ENCODE measurements around the gene ROCK2.

The ROCK2 gene

GRCh38 chr2:11312770-11313471 lies 31.5 kb downstream of the ROCK2 start:
- DNase-seq (ENCODE audit: low read depth in 1 of 2, low spot score in 1 of 2) = no peak

GRCh38 chr2:11311543-11311942 lies 32.9 kb downstream of the ROCK2 start:
- no peak for DNase-seq (ENCODE audit: low read depth in 1 of 2, low spot score in 1 of 2)

DNA sequence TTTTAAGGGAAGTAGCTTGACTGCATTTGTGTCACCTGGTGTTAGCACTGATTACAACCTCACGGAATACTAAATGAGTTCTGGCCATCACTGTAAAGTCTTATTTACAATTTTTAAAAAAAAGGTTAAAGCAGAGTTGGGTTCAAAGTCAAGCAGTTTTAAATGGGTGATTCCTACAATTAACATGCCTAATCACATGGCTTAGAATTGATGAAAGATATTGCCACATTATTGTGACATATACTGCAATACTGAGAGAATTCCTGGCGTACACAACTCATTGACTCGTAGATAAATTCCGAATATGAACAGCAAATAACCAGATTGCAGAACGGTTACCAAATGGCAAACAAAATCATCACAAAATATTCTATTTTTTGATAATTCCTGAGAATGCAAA lies 34.2 kb downstream of the ROCK2 start:
- DNase-seq (ENCODE audit: low read depth in 1 of 2, low spot score in 1 of 2) = no peak

- DNase-seq (ENCODE audit: low read depth in 1 of 2, low spot score in 1 of 2) = no peak
Measured at GRCh38 chr2:11309706-11310105, 34.7 kb downstream of the ROCK2 start.

GRCh38 chr2:11307764-11308415 lies 36.5 kb downstream of the ROCK2 start:
- no peak for DNase-seq (ENCODE audit: low read depth in 1 of 2, low spot score in 1 of 2)

DNA sequence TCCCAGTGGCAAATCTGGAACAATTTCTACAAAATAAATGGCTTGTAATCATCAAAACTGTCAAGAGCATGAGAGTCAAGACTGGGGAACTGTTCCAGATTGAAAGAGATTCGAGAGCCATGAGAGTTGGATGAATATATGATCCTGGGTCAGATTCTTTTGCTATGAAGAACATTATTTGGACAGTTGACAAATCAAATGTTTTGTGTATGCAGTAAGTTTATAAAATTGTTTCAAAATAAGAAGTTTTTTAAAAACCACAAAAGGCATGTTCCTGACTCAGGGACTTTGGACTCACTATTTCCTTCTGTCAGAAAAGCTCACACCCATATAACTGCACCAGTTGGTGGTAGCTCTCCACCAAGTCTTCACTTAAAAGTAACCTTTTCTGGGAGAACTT lies 38.5 kb downstream of the ROCK2 start:
- no peak for DNase-seq (ENCODE audit: low read depth in 1 of 2, low spot score in 1 of 2)

GRCh38 chr2:11305338-11305737 lies 39.1 kb downstream of the ROCK2 start:
- no peak for DNase-seq (ENCODE audit: low read depth in 1 of 2, low spot score in 1 of 2)

DNA sequence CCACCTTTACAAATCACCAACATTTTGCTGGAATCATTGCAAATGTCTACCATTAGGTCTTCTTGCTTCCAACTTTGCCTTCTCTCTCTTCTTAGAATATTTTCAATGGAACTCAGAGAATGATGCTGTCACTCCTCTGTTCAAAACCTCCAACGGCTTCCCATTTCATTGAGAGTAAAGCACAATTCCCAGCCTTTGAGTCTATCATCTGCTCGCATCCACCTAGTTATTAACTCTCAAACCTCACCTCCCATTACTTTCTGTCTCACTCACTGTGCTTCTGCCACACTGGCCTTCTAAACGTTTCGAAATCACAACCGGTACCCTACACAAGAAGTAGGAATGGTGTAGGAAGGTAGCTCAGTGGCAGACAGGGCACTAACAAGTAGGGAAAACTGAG lies 40.0 kb downstream of the ROCK2 start:
- no peak for DNase-seq (ENCODE audit: low read depth in 1 of 2, low spot score in 1 of 2)

GRCh38 chr2:11303290-11304013 lies 41.0 kb downstream of the ROCK2 start:
- DNase-seq (ENCODE audit: low read depth in 1 of 2, low spot score in 1 of 2) = no peak

DNA sequence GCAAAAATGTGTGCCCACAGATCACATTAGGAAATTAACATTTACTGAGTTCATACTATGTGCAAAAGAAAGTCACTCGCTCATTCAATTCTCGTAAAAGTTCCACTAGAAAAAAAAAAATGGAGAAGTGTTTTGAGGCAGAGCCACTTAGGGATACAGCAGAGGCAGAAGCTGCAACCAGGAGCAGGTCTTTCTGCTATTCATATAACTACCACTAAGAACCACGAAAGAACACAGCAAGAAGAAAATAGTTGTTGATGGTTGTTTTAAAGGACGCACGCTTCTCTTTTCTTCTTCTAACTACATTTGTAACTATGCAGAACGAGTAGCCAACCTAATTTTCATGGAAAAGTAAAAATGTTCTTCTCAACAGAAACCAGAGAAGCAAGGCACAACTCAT lies 45.0 kb downstream of the ROCK2 start:
- no peak for DNase-seq (ENCODE audit: low read depth in 1 of 2, low spot score in 1 of 2)

GRCh38 chr2:11298592-11298991 lies 45.8 kb downstream of the ROCK2 start:
- DNase-seq (ENCODE audit: low read depth in 1 of 2, low spot score in 1 of 2) = no peak

DNA sequence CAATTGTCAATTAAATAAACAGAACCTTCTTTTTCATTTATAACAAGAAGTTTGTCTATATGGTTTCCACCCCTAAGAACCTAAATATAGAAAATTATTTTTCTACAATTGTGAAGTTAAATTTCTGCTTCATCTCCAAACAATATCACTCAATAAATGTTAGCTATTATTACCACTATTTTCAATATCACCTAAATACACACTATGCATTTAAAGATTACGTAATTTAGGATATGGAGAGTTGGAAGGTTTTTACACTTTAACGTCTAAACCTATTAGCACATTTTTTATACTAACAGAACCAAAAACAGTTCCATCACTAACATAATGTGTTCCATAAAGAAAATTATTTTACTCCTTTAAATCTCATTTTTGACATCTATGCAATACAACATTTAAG lies 48.0 kb downstream of the ROCK2 start:
- no peak for DNase-seq (ENCODE audit: low read depth in 1 of 2, low spot score in 1 of 2)

GRCh38 chr2:11292464-11293255 lies 51.8 kb downstream of the ROCK2 start:
- DNase-seq (ENCODE audit: low read depth in 1 of 2, low spot score in 1 of 2) = no peak

- DNase-seq (ENCODE audit: low read depth in 1 of 2, low spot score in 1 of 2) = no peak
Measured at GRCh38 chr2:11290713-11291112, 53.7 kb downstream of the ROCK2 start.

DNA sequence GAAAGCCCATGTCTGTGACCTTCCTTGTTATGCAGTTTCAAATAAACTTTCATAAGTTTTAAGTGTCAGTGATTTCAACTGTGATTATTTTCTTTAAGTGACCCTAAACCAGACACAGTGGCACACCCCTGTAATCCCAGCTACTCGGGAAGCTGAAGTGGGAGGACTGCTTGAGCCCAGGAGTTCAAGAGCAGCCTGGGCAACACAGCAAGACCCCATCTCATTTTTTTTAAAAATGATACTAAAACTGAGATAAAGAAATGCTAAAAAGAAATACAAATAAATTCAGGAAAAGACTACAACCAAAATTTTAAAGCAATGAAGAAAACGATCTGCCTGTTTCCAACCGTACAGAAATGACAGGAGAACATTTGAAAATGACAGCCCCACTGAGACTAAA lies 54.2 kb downstream of the ROCK2 start:
- no peak for DNase-seq (ENCODE audit: low read depth in 1 of 2, low spot score in 1 of 2)

DNA sequence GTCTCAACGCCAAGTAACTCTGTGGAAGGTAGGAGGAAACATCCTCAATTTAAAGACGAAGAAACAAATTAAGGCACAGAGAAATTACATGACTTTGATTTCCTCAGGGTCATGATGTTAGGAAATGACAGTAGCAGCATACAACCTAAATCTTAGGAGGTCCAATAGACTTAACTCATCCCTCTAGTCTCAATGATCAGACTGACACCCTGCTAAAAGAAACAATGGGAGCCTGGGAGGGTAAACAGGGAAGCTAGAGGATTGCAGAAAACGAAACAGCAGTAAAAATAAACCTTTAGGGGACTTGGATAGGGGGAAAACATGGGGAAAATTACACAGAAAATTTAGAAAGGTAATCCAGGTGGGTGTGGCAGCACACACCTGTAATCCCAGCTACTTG lies 56.0 kb downstream of the ROCK2 start:
- DNase-seq (ENCODE audit: low read depth in 1 of 2, low spot score in 1 of 2) = no peak

- no peak for DNase-seq (ENCODE audit: low read depth in 1 of 2, low spot score in 1 of 2)
Measured at GRCh38 chr2:11286749-11287148, 57.7 kb downstream of the ROCK2 start.

DNA sequence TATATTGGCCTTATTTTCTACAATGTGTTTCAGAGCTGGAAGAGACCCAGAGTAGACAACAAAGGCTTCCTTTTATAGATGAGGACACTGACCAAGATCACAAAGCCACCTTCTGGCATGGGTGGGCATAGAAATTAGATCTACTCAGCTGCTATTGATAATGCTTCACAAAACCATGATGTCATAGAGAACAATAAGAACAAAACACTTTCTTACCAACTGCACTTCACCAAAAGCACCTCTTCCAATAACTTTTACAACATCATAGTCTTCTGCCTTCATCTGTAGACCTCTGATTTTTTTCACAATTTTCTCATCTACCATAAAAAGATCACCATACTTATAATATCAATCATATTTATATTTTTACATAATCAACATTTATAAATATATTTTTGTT lies 58.1 kb downstream of the ROCK2 start:
- DNase-seq (ENCODE audit: low read depth in 1 of 2, low spot score in 1 of 2) = no peak

- DNase-seq (ENCODE audit: low read depth in 1 of 2, low spot score in 1 of 2) = no peak
Measured at GRCh38 chr2:11285499-11285898, 58.9 kb downstream of the ROCK2 start.

GRCh38 chr2:11281186-11281585 lies 63.2 kb downstream of the ROCK2 start:
- DNase-seq (ENCODE audit: low read depth in 1 of 2, low spot score in 1 of 2) = no peak

DNA sequence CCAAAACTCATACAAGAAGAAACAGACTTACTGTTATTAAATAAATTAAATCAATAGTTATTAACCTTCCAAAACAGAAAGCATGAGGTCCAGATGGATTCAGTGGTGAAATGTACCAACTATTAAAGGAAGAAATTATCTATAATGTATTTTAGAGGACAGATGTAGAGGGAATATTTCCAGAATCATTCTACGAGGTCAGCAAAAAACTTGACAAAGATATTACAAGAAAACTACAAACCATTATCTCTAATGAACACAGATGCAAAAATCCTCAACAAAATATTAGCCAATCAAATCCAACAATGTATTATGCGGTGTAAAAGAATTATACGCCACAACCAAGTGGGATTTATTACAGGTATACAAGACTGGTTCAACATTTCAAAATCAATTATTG lies 63.7 kb downstream of the ROCK2 start:
- DNase-seq (ENCODE audit: low read depth in 1 of 2, low spot score in 1 of 2) = no peak

- DNase-seq (ENCODE audit: low read depth in 1 of 2, low spot score in 1 of 2) = no peak
Measured at GRCh38 chr2:11279398-11279797, 65.0 kb downstream of the ROCK2 start.
